Mesendoderm (in vitro differentiated cells): ENCODE measurements around the gene CALD1.

ENCODE experiments used
- DNase-seq: peaks from one replicate; pipeline ENCODE4 v3.0.0; 2013
- H2AK5ac ChIP-seq: 2 replicates; pipeline ENCODE4 v1.6.1; 2013; ENCODE audit warnings: low read length, inconsistent platforms
- H2BK120ac ChIP-seq: 2 replicates; pipeline ENCODE4 v1.6.1; 2013; ENCODE audit warnings: low read depth, mild to moderate bottlenecking, low read length, moderate library complexity, mixed read lengths
- H2BK15ac ChIP-seq: replicated peaks from 2 replicates; pipeline ENCODE4 v1.6.1; 2013; ENCODE audit warnings: low read depth, mild to moderate bottlenecking, moderate library complexity
- H2BK5ac ChIP-seq: 2 replicates; pipeline ENCODE4 v1.6.1; 2013; ENCODE audit warnings: low read length, inconsistent platforms
- H3K18ac ChIP-seq: 2 replicates; pipeline ENCODE4 v1.6.1; 2013; ENCODE audit warnings: mild to moderate bottlenecking, low read length, mixed read lengths
- H3K23ac ChIP-seq: one replicate; pipeline ENCODE4 v1.6.1; 2013; ENCODE audit warnings: low read length
- H3K27ac ChIP-seq: 2 replicates; pipeline ENCODE4 v1.5.1; 2013; ENCODE audit warnings: low read depth, mild to moderate bottlenecking, inconsistent platforms, low read length, moderate library complexity
- H3K27me3 ChIP-seq: 2 replicates; pipeline ENCODE4 v1.6.1; 2013; ENCODE audit warnings: low read length, control low read depth, mild to moderate bottlenecking, inconsistent platforms; ENCODE audit not compliant: insufficient read depth, poor library complexity
- H3K36me3 ChIP-seq: 2 replicates; pipeline ENCODE4 v1.6.1; 2013; ENCODE audit warnings: low read length, inconsistent platforms; ENCODE audit not compliant: control insufficient read depth, insufficient read depth
- H3K4ac ChIP-seq: one replicate; pipeline ENCODE4 v1.6.1; 2013; ENCODE audit warnings: low read depth, mild to moderate bottlenecking, low read length, moderate library complexity
- H3K4me1 ChIP-seq: 2 replicates; pipeline ENCODE4 v1.6.1; 2013; ENCODE audit warnings: low read depth, low read length, inconsistent platforms; ENCODE audit not compliant: control insufficient read depth
- H3K4me2 ChIP-seq: 2 replicates; pipeline ENCODE4 v1.6.1; 2013; ENCODE audit warnings: low read length
- H3K4me3 ChIP-seq: 2 replicates; pipeline ENCODE4 v1.5.1; 2013; ENCODE audit warnings: mild to moderate bottlenecking, low read length
- H3K56ac ChIP-seq: one replicate; pipeline ENCODE4 v1.6.1; 2013; ENCODE audit warnings: low read length
- H3K79me1 ChIP-seq: 2 replicates; pipeline ENCODE4 v1.6.1; 2013; ENCODE audit warnings: low read length, inconsistent platforms
- H3K79me2 ChIP-seq: 2 replicates; pipeline ENCODE4 v1.6.1; 2013; ENCODE audit warnings: mild to moderate bottlenecking, low read length; ENCODE audit not compliant: control insufficient read depth, insufficient read depth
- H3K9ac ChIP-seq: 2 replicates; pipeline ENCODE4 v1.6.1; 2013; ENCODE audit warnings: low read length, inconsistent platforms
- H4K5ac ChIP-seq: one replicate; pipeline ENCODE4 v1.6.1; 2013; ENCODE audit warnings: low read length
- H4K8ac ChIP-seq: one replicate; pipeline ENCODE4 v1.6.1; 2013; ENCODE audit warnings: low read depth, mild to moderate bottlenecking, control low read depth, low read length, moderate library complexity
- WGBS: extraction: QIAGEN DNeasy Blood & Tissue Kit; methylation state at CpG from one replicate; pipeline ENCODE4 v1.1.7; 2013; ENCODE audit warnings: low lambda C conversion rate, missing lambda C conversion rate; ENCODE audit not compliant: insufficient coverage; ENCODE audit errors: extremely low coverage; 5-methylcytosine and 5-hydroxymethylcytosine counted together

The CALD1 gene

DNA sequence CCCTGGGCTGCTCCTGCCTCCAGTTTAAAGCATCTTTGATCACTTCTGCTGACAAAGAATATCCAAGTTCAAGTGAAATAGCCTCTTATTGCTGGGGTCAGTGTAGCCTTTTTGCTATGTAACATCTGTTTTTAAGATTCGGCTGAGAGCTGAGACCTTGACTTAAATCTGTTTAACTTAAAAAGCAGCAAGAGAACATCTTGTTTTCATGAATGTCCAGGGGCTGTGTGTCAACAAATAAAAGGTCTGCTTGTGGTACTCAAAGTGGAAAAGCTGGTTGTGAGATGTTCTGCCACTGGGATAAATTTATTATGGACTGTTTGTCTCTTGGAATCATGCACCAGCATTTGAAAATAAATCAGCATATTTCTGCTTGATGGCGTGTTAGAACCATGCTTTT, 73.2 kb downstream of the CALD1 start:
- peaks cover 9% of the 10 kb centered on the region for H3K4me1 ChIP-seq
- no peak overlapping the region for H2AK5ac ChIP-seq
- H3K56ac ChIP-seq: no peak overlapping the region
- H3K79me2 ChIP-seq: peaks cover 23% of the 10 kb centered on the region
- no peak overlapping the region for H3K4me2 ChIP-seq
- no peak overlapping the region for H2BK120ac ChIP-seq
- no peaks in the 10 kb centered on the region for H3K36me3 ChIP-seq
- no peak overlapping the region for H3K4me3 ChIP-seq
- no peak overlapping the region for H3K4ac ChIP-seq
- H3K23ac ChIP-seq: no peak overlapping the region
- no peaks in the 10 kb centered on the region for H3K27me3 ChIP-seq
- H3K18ac ChIP-seq: no peak overlapping the region
- H3K27ac ChIP-seq: no peak overlapping the region
- DNase-seq: no peak
- no peak overlapping the region for H4K5ac ChIP-seq
- no peak overlapping the region for H3K9ac ChIP-seq
- no peak overlapping the region for H2BK5ac ChIP-seq
- H2BK15ac ChIP-seq: no peak overlapping the region
- peaks cover 7% of the 10 kb centered on the region for H3K79me1 ChIP-seq
- H4K8ac ChIP-seq: no peak overlapping the region
- WGBS: no CpG with 5 or more reads among the region's 2 CpGs

DNA sequence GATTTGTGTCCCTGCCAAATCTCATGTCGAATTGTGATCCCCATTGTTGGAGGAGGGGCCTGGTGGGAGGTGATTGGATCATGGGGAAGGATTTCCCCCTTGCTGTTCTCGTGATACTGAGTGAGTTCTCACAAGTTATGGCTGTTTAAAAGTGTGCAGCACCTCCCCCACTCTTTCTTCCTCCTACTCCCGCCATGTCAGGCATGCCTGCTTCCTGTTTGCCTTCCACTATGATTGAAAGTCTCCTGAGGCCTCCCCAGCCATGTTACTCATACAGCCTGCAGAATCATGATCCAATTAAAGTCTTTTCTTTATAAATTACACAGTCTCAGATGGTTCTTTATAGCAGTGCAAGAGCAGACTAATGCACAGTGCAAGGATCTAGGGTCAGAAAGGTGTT, 75.4 kb downstream of the CALD1 start:
- Histone ChIP-seq H3K36me3 (no peaks in the 10 kb centered on the region), H2BK15ac (no peak overlapping the region), H2AK5ac (no peak overlapping the region), H3K27ac (no peak overlapping the region), H3K4me1 (peaks cover 5% of the 10 kb centered on the region), H3K9ac (no peak overlapping the region), H2BK120ac (no peak overlapping the region), H2BK5ac (no peak overlapping the region), H3K4ac (no peak overlapping the region), H3K79me1 (peaks cover 7% of the 10 kb centered on the region), H3K18ac (peak overlapping the region; percentile 54), H3K27me3 (no peaks in the 10 kb centered on the region), H3K4me3 (no peak overlapping the region), H3K4me2 (no peak overlapping the region), H3K23ac (no peak overlapping the region), H3K56ac (no peak overlapping the region), H4K8ac (no peak overlapping the region), H3K79me2 (peaks cover 29% of the 10 kb centered on the region), H4K5ac (no peak overlapping the region)
- peak; percentile 46 for DNase-seq
- no CpG with 5 or more reads among the region's 3 CpGs for WGBS

- Histone ChIP-seq H3K4ac (no peak overlapping the region), H3K23ac (no peak overlapping the region), H2BK15ac (no peak overlapping the region), H4K5ac (no peak overlapping the region), H4K8ac (no peak overlapping the region), H3K4me2 (no peak overlapping the region), H3K9ac (no peak overlapping the region), H2AK5ac (no peak overlapping the region), H2BK5ac (no peak overlapping the region), H3K27ac (no peak overlapping the region), H2BK120ac (no peak overlapping the region), H3K4me1 (peaks cover 5% of the 10 kb centered on the region), H3K4me3 (no peak overlapping the region), H3K27me3 (no peaks in the 10 kb centered on the region), H3K36me3 (no peaks in the 10 kb centered on the region), H3K18ac (peak overlapping the region; percentile 54), H3K79me2 (peaks cover 27% of the 10 kb centered on the region), H3K79me1 (peaks cover 4% of the 10 kb centered on the region), H3K56ac (no peak overlapping the region)
- no CpG with 5 or more reads among the region's 1 CpG for WGBS
- no peak for DNase-seq
Measured at GRCh38 chr7:134855442-134855841, 76.0 kb downstream of the CALD1 start.

DNA sequence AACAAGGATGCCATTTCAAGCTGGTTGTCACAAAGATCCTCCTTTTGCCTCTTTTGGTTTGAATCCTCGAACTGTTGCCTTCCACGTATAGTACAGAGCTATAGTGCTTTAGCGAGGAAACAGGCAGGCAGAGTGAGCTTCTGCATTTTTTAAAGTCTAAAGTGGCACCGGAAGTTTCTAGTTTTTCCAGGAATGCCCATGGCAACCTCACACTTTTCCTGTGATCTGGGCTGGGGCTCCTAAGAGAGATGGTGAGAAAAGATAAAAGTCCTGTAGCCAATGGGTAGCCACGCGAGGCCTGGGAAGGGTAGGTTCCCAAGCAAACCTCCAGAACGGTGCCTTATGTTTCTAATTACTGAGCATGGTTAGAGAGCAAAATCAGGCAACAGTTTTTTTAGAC, 76.7 kb downstream of the CALD1 start:
- Histone ChIP-seq H4K5ac (no peak overlapping the region), H2BK5ac (no peak overlapping the region), H3K79me2 (peaks cover 28% of the 10 kb centered on the region), H3K36me3 (no peaks in the 10 kb centered on the region), H3K4me1 (peaks cover 5% of the 10 kb centered on the region), H3K27ac (no peak overlapping the region), H3K23ac (no peak overlapping the region), H2AK5ac (no peak overlapping the region), H3K56ac (no peak overlapping the region), H2BK120ac (no peak overlapping the region), H3K9ac (no peak overlapping the region), H3K79me1 (peaks cover 4% of the 10 kb centered on the region), H3K18ac (peak overlapping the region; percentile 76), H3K4me2 (no peak overlapping the region), H3K4me3 (no peak overlapping the region), H3K27me3 (no peaks in the 10 kb centered on the region), H4K8ac (no peak overlapping the region), H2BK15ac (no peak overlapping the region), H3K4ac (no peak overlapping the region)
- DNase-seq: peak; percentile 93
- WGBS: no CpG with 5 or more reads among the region's 7 CpGs

DNA sequence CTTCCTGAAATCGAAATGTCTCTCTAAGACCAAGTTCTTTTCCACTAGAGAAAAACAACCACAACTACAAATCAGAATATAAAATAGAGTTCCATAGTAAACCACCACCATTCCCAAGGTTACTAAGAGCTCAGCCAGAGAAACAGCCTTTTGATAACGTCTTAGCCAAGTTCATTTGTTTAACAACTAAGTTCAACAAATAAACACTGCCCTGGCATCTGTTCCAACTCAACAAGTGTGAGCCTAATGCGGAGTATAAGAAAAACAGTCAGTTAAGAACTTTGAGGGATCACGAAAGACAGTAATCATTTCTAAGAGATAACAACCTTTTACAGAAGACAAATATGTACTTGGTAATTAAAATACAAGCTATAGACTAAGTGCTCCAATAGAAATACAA, 77.3 kb downstream of the CALD1 start:
- H3K27ac ChIP-seq: no peak overlapping the region
- peaks cover 4% of the 10 kb centered on the region for H3K79me1 ChIP-seq
- no peak overlapping the region for H3K23ac ChIP-seq
- no peak for DNase-seq
- no peak overlapping the region for H3K4me2 ChIP-seq
- no peak overlapping the region for H3K9ac ChIP-seq
- H3K79me2 ChIP-seq: peaks cover 27% of the 10 kb centered on the region
- no peak overlapping the region for H3K18ac ChIP-seq
- H3K4me3 ChIP-seq: no peak overlapping the region
- no peaks in the 10 kb centered on the region for H3K27me3 ChIP-seq
- no peak overlapping the region for H2BK120ac ChIP-seq
- no peak overlapping the region for H3K4ac ChIP-seq
- no peak overlapping the region for H2BK15ac ChIP-seq
- no peaks in the 10 kb centered on the region for H3K36me3 ChIP-seq
- H2AK5ac ChIP-seq: no peak overlapping the region
- H4K8ac ChIP-seq: no peak overlapping the region
- peaks cover 5% of the 10 kb centered on the region for H3K4me1 ChIP-seq
- H3K56ac ChIP-seq: no peak overlapping the region
- no CpG with 5 or more reads among the region's 4 CpGs for WGBS
- no peak overlapping the region for H2BK5ac ChIP-seq
- no peak overlapping the region for H4K5ac ChIP-seq

- no peak for DNase-seq
- Histone ChIP-seq H2BK15ac (no peak overlapping the region), H3K4me3 (no peak overlapping the region), H3K56ac (no peak overlapping the region), H3K9ac (no peak overlapping the region), H3K4ac (no peak overlapping the region), H3K23ac (no peak overlapping the region), H2BK5ac (no peak overlapping the region), H3K4me1 (peaks cover 5% of the 10 kb centered on the region), H3K79me2 (peaks cover 20% of the 10 kb centered on the region), H2BK120ac (no peak overlapping the region), H4K5ac (no peak overlapping the region), H4K8ac (no peak overlapping the region), H3K27ac (no peak overlapping the region), H3K79me1 (peaks cover 1% of the 10 kb centered on the region), H3K27me3 (no peaks in the 10 kb centered on the region), H3K4me2 (no peak overlapping the region), H3K36me3 (no peaks in the 10 kb centered on the region), H3K18ac (no peak overlapping the region), H2AK5ac (no peak overlapping the region)
Measured at GRCh38 chr7:134857958-134858357, 78.5 kb downstream of the CALD1 start.
